GM12865 (cell line): ENCODE results near the gene TRAPPC3L.
A peak's percentile ranks its signal among the peaks of the same experiment; 100 is the strongest.

Experiments used
- DNase-seq: peaks from one replicate; pipeline ENCODE4 v3.0.0; 2010; ENCODE audit warnings: low read depth
- H3K4me3 ChIP-seq: 2 replicates; pipeline ENCODE4 v1.5.1; 2011; ENCODE audit warnings: mild to moderate bottlenecking, low read depth, low read length, control low read depth
- TF ChIP-seq, protein P1 (sequence below): IDR thresholded peaks from 2 replicates; pipeline ENCODE4 v1.5.1; 2011; ENCODE audit warnings: low read length, control low read depth, low read depth, inconsistent platforms; ENCODE audit not compliant: insufficient read depth; ENCODE audit errors: missing control alignments

TRAPPC3L gene

DNA sequence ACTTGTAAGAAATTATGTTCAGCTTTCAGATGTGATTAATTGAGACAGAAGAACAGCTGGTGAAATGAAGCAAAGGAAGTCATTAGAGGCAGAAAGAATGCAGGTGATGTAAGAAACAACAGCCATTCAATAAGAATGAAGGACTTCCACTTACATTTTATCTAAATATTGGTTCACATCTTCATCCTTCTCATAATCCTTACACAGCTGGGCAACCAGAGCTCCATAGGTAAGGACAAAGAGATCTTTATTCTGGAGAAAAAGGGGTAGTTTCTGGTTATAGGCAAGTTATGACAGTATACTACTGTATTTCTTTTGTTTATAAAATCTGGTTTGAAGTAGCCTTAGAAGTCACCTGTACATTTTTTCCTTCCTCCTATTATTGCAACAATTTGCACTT is 2.3 kb downstream of the TRAPPC3L start:
- TF ChIP-seq, protein P1, sequence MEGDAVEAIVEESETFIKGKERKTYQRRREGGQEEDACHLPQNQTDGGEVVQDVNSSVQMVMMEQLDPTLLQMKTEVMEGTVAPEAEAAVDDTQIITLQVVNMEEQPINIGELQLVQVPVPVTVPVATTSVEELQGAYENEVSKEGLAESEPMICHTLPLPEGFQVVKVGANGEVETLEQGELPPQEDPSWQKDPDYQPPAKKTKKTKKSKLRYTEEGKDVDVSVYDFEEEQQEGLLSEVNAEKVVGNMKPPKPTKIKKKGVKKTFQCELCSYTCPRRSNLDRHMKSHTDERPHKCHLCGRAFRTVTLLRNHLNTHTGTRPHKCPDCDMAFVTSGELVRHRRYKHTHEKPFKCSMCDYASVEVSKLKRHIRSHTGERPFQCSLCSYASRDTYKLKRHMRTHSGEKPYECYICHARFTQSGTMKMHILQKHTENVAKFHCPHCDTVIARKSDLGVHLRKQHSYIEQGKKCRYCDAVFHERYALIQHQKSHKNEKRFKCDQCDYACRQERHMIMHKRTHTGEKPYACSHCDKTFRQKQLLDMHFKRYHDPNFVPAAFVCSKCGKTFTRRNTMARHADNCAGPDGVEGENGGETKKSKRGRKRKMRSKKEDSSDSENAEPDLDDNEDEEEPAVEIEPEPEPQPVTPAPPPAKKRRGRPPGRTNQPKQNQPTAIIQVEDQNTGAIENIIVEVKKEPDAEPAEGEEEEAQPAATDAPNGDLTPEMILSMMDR, result no peak
- DNase-seq, result no peak
- no peak overlapping the region for H3K4me3 ChIP-seq

DNA sequence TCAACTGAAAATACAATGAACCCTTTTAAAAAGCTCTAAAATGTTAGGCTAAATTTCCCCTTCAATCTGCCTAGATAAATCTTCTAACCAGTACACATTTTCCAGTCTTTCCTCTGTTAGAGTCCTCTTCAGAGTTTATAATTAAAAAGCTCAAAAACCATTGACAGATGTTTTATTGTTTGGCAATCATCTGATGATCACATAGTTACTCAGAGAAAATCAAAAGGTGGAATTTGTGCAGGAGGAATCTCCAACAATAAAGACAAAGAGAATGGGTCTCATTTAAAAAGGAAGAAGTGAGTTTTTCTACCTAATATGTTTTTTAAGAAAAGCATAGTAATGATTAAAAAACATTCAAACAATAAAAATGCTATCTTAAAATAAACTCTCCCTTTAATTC is 3.1 kb downstream of the TRAPPC3L start:
- TF ChIP-seq, protein P1, result no peak
- DNase-seq, result no peak
- H3K4me3 ChIP-seq, result no peak overlapping the region

DNA sequence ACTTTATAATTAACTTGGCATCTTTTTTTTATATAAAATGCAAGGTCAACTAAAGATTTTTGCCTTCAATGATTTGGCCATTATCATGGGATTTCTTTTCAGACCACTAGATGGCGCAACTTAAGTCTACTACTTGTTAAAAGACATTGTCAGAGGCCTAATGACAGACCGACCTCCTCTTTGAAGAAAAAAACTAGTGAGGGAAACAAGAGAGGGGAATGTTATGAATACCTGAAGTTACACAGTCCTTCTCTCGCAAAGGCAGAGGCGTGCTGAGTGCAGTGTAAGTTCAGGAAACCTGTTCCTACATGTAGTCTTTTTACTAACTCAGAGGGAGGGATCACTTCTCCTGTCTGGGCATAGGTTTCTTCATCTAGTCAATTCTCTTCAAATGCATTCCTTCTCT is 9.3 kb downstream of the TRAPPC3L start:
- TF ChIP-seq, protein P1, result peak; percentile 57
- H3K4me3 ChIP-seq, result no peak overlapping the region
- DNase-seq, result peak; percentile 65

DNA sequence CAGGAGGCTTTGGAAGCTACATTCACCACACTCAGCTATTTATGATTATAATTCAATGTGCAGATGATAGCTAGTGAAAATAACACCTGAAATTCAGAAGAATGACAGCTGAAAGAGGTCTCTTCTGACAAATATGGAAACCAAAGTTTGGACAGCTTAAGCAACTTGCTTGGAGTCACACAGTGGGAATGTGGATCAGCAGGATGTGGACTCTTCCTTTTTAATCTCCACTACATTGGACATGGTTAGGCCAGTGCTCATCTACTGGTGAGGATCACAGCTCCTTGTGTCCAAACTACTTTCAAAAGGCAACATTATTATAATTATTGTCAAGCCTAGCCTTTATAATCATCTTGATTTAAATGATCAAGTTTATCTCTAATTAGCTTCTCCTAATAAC is 10.4 kb downstream of the TRAPPC3L start:
- DNase-seq, result no peak

DNA sequence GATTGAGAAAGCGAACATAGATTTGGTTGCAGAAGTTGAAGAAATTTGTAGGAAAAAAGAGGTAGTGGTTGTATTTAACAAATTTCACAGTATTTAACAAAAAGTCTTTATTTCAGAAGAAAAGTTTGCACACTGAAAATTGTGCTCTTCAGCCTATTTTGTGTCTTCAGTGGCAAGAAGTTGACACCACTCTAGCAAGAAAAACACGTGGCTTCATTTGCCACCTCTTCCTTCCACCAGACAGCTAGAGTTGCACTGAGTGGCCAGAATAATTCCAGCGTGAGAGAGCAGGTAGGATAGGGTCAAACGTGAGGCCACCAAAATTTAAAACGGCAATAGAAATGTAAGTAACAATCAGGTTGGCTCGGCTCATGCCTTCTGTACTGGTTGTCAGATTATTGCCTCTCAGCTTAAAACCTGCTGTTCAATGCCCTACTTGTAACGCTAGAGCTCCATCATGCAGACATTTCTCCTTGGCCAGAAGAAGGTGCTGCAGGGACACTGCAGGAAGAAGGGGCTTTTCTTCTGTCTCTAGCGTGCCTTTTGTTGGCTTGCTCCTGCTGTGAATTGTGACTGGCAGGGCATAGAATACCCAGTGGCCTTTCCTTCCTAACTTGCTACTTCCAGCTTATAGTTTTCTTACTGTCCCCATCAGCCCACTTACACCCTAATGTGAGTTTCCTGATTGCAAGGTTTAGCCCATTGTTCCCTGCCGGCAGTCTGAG is 12.1 kb downstream of the TRAPPC3L start:
- DNase-seq, result no peak
- no peak overlapping the region for H3K4me3 ChIP-seq
- TF ChIP-seq, protein P1, result no peak

More for the DNA sequence above, 10.4 kb downstream of the TRAPPC3L start:
- no peak overlapping the region for H3K4me3 ChIP-seq
- TF ChIP-seq, protein P1, result no peak

DNA sequence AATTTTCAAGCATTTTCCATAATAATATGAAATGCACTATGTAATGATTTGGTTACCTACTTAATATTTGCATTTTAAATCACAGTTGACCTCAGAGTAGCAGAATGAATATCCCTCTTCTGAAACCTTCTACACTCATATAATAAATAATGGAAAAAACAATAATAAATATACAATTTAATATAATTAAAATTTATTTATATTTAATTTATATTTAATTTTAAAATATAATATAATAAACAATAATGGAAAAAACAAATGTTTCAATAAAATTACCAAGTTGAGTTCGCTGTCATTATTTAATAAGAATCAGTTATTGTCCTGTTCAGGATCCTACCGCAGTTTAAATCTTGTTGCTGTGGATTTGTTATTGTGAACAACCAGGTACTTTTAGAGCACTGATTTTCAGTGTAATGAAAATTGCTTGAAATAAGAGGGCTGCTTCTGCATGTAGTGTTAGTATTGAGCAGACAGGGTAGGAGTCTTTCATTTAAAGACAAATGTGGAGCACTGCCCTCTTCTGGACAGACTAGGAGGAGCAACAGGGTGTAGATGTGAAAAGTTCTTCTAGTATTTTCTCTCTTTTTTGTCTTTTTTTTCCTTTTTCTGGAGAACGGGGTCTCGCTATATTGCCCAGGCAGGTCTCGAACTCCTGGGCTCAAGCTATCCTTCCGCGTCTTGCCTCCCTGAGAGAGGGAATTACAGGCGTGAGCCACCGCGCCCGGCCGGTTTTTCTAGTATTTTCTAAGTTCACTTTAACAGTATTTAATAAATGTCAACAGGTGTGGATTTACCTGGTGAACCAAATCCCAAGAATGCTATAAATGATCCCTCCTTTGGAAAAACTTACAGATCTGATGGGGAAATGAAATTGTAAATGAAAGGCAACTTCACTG is 13.6 kb downstream of the TRAPPC3L start:
- peak; percentile 78 for DNase-seq
- no peak overlapping the region for H3K4me3 ChIP-seq
- TF ChIP-seq, protein P1, result peak; percentile 69
